ENCODE results near the gene LPAR5. TPM values are rescaled to one million over a fixed set of nuclear protein-coding genes. Genes with fewer than 3 reads are reported as not detected.
A peak's percentile ranks its signal among the peaks of the same experiment; 100 is the strongest.

The LPAR5 gene
- total RNA-seq, 2 donors from 2014 or later = 2.9 to 8.1 TPM

GRCh38 chr12:6582959-6583358, 52.8 kb downstream of the LPAR5 start:
- DNase-seq (no peak), ATAC-seq (no peak)
- no peaks in the 10 kb centered on the region for H3K9me3 ChIP-seq (ENCODE audit: control insufficient read depth, low read length, poor library complexity, severe bottlenecking)
- Mint-ChIP-seq H3K36me3 (ENCODE audit: low read depth) (peaks cover 12% of the 10 kb centered on the region), H3K27ac (no peak overlapping the region), H3K4me3 (peak overlapping the region; percentile 21), H3K4me1 (no peaks in the 10 kb centered on the region), H3K27me3 (no peaks in the 10 kb centered on the region)

DNA sequence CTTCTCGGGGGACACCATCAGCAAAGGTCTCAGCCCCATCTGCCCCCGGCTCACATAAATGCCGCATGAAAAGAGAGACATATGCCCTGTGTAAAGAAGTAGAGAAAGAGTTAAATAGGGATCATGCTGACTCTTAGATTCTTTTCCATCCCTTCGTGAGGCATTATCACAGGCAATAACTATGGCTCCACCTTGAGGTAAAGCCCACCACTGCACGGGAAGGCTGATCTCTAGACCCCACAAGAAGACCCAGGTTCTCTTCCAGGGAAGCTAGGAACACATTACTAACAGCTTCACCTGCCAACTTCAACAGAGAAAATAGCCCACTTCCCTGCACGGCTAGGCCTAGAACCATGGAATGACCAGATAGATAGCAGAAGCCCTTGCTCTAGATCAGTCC, 53.6 kb downstream of the LPAR5 start:
- Mint-ChIP-seq H3K4me1 (no peaks in the 10 kb centered on the region), H3K36me3 (ENCODE audit: low read depth) (peaks cover 8% of the 10 kb centered on the region), H3K27me3 (no peaks in the 10 kb centered on the region), H3K4me3 (no peak overlapping the region), H3K27ac (no peak overlapping the region)
- no peak for ATAC-seq
- H3K9me3 ChIP-seq (ENCODE audit: control insufficient read depth, low read length, poor library complexity, severe bottlenecking) = no peaks in the 10 kb centered on the region
- DNase-seq = no peak

GRCh38 chr12:6575648-6576047, 60.1 kb downstream of the LPAR5 start:
- H3K36me3 Mint-ChIP-seq (ENCODE audit: low read depth) = peaks cover 10% of the 10 kb centered on the region
- peaks cover 14% of the 10 kb centered on the region for H3K4me1 Mint-ChIP-seq
- peak overlapping the region; percentile 88 for H3K27ac Mint-ChIP-seq
- H3K27me3 Mint-ChIP-seq = no peaks in the 10 kb centered on the region
- H3K4me3 Mint-ChIP-seq = peak overlapping the region; percentile 63
- no peaks in the 10 kb centered on the region for H3K9me3 ChIP-seq (ENCODE audit: control insufficient read depth, low read length, poor library complexity, severe bottlenecking)
- no peak for ATAC-seq
- no peak for DNase-seq

GRCh38 chr12:6574576-6575295, 61.0 kb downstream of the LPAR5 start:
- Mint-ChIP-seq H3K36me3 (ENCODE audit: low read depth) (peaks cover 15% of the 10 kb centered on the region), H3K4me3 (no peak overlapping the region)
- DNase-seq = no peak

DNA sequence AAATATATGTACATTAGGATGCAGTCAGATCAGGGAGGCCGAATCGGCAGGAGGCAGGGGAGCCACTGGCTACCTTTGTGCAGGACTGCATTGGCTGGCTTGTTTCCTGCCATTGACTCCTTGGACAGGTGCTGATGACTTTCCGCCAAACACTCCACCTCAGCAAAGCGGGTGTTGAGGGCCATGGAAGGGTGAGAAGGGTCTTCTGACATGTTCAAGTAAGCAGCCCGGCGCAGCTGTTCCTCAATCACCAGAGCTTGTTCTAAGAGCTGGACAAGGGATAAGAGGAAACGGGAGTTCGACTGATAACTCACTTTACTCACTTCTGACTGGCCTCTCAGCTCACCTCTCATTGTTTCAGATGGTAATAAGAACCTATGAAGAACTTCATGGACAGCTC, 62.8 kb downstream of the LPAR5 start:
- H3K9me3 ChIP-seq (ENCODE audit: control insufficient read depth, low read length, poor library complexity, severe bottlenecking) = no peaks in the 10 kb centered on the region
- Mint-ChIP-seq H3K4me3 (no peak overlapping the region), H3K4me1 (peaks cover 26% of the 10 kb centered on the region), H3K27ac (peak overlapping the region; percentile 88), H3K27me3 (no peaks in the 10 kb centered on the region), H3K36me3 (ENCODE audit: low read depth) (peaks cover 17% of the 10 kb centered on the region)
- ATAC-seq (no peak), DNase-seq (no peak)

More at GRCh38 chr12:6574576-6575295, 61.0 kb downstream of the LPAR5 start:
- no peak for ATAC-seq
- Mint-ChIP-seq H3K27me3 (no peaks in the 10 kb centered on the region), H3K4me1 (peaks cover 21% of the 10 kb centered on the region), H3K27ac (peak overlapping the region; percentile 88)
- H3K9me3 ChIP-seq (ENCODE audit: control insufficient read depth, low read length, poor library complexity, severe bottlenecking) = no peaks in the 10 kb centered on the region

DNA sequence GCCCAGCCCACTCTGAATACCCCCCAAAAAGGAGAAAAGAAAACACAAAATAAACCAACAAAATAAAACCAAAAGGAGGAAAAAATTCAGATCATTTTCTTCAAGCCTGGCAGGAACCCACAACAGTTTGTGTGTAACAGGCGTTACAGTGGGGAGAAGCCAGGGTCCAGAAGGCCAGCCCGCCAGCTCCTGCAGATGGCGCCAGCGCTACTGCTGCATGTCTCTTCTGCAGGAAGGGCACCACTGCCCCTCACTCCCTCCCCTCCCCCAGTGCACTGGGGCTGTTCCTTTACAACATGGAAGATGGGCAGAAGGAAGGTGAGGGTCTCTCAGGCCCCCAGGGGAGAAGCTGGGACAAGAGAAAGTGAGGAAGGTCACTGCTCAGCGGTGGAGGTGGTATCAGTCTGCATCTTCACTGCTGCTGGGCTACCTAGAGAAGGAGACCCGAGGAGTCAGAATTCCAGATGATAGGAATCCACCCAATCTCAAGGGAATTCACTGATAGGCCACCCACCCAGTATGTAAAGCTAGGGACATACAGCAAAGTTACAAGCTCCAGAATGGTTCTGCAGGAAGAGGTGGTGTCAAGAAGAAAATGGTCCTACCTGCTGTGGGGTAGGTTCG, 65.4 kb downstream of the LPAR5 start:
- H3K4me1 Mint-ChIP-seq = peaks cover 30% of the 10 kb centered on the region
- no peaks in the 10 kb centered on the region for H3K27me3 Mint-ChIP-seq

DNA sequence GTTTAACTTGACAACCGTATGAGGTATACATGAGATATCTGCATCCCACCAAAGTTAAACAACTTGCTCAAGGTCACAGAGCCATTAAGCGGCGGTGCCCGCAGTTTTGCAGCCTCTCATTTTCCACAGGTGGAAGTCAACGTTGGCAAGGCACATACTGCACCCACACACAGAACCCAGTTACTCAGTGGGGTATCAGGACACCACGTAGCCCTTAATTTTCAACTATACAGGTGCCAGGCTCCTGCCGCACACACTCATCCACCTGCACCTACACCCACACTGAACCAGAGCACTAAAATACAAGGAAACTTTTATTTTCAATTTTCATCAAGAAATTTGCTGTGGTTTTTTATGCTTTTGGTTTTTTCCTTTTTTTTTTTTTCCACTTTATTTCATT, 66.0 kb downstream of the LPAR5 start:
- Mint-ChIP-seq H3K27me3 (no peaks in the 10 kb centered on the region), H3K27ac (peak overlapping the region; percentile 99), H3K4me3 (peak overlapping the region; percentile 59), H3K4me1 (peaks cover 29% of the 10 kb centered on the region), H3K36me3 (ENCODE audit: low read depth) (peaks cover 17% of the 10 kb centered on the region)
- ATAC-seq = no peak
- DNase-seq = no peak
- no peaks in the 10 kb centered on the region for H3K9me3 ChIP-seq (ENCODE audit: control insufficient read depth, low read length, poor library complexity, severe bottlenecking)

More for the DNA sequence above, 65.4 kb downstream of the LPAR5 start:
- Mint-ChIP-seq H3K27ac (peak overlapping the region; percentile 67), H3K4me3 (peak overlapping the region; percentile 59), H3K36me3 (ENCODE audit: low read depth) (peaks cover 17% of the 10 kb centered on the region)
- ATAC-seq (no peak), DNase-seq (no peak)
- no peaks in the 10 kb centered on the region for H3K9me3 ChIP-seq (ENCODE audit: control insufficient read depth, low read length, poor library complexity, severe bottlenecking)

GRCh38 chr12:6569312-6569711, 66.4 kb downstream of the LPAR5 start:
- ATAC-seq = no peak
- Mint-ChIP-seq H3K4me1 (peaks cover 29% of the 10 kb centered on the region), H3K4me3 (peak overlapping the region; percentile 59), H3K27ac (peak overlapping the region; percentile 99), H3K36me3 (ENCODE audit: low read depth) (peaks cover 17% of the 10 kb centered on the region), H3K27me3 (no peaks in the 10 kb centered on the region)
- no peaks in the 10 kb centered on the region for H3K9me3 ChIP-seq (ENCODE audit: control insufficient read depth, low read length, poor library complexity, severe bottlenecking)
- no peak for DNase-seq

Other genes starting within 250 kb of the LPAR5 start
- gene CD27, start 191.0 kb downstream of the LPAR5 start, total RNA-seq = 10 to 100 TPM; 66.7 to 76.1 TPM
- gene TAPBPL, start 183.9 kb downstream of the LPAR5 start, total RNA-seq = 10 to 100 TPM; 19.6 to 23.1 TPM
- 10 to 100 TPM; 33.1 to 38.5 TPM for gene VAMP1, start 165.3 kb downstream of the LPAR5 start, total RNA-seq
- 10 to 100 TPM; 36.6 to 42.2 TPM for gene MRPL51, start 142.7 kb downstream of the LPAR5 start, total RNA-seq
- gene NCAPD2, start 141.9 kb downstream of the LPAR5 start, total RNA-seq = 10 to 100 TPM; 16.9 to 24.3 TPM
- gene GAPDH, start 101.4 kb downstream of the LPAR5 start, total RNA-seq = 100 to 1,000 TPM; 640 to 695 TPM
- 10 to 100 TPM; 29.3 to 37.3 TPM for gene IFFO1, start 79.9 kb downstream of the LPAR5 start, total RNA-seq
- 100 to 1,000 TPM in 1 of 2 donors, 10 to 100 TPM in 1; 90.0 to 122 TPM for gene NOP2, start 67.7 kb downstream of the LPAR5 start, total RNA-seq
- gene CHD4, start 28.6 kb downstream of the LPAR5 start, total RNA-seq = 100 to 1,000 TPM; 461 to 574 TPM
- 10 to 100 TPM in 1 of 2 donors, 1 to 10 TPM in 1; 3.4 to 90.0 TPM for gene ACRBP, start 11.5 kb upstream of the LPAR5 start, total RNA-seq
- 10 to 100 TPM; 28.1 to 29.3 TPM for gene ING4, start 27.2 kb upstream of the LPAR5 start, total RNA-seq
- gene ZNF384, start 53.4 kb upstream of the LPAR5 start, total RNA-seq = 10 to 100 TPM; 62.9 to 66.3 TPM
- 1 to 10 TPM; 1.3 to 1.9 TPM for gene PIANP, start 64.9 kb upstream of the LPAR5 start, total RNA-seq
- gene COPS7A, start 88.1 kb upstream of the LPAR5 start, total RNA-seq = 10 to 100 TPM; 13.9 to 17.9 TPM
- 100 to 1,000 TPM; 104 to 108 TPM for gene MLF2, start 117.2 kb upstream of the LPAR5 start, total RNA-seq
- 10 to 100 TPM in 1 of 2 donors, 1 to 10 TPM in 1; 7.0 to 12.0 TPM for gene PTMS, start 130.4 kb upstream of the LPAR5 start, total RNA-seq
- gene LAG3, start 136.6 kb upstream of the LPAR5 start, total RNA-seq = 1 to 10 TPM; 3.8 to 4.6 TPM
- 100 to 1,000 TPM; 187 to 205 TPM for gene CD4, start 153.6 kb upstream of the LPAR5 start, total RNA-seq
- under 1 TPM in 1 of 2 donors, not detected in 1; 0.63 TPM for gene GPR162, start 185.9 kb upstream of the LPAR5 start, total RNA-seq
- gene P3H3, start 192.4 kb upstream of the LPAR5 start, total RNA-seq = 1 to 10 TPM in 1 of 2 donors, under 1 TPM in 1; 0.97 to 1.3 TPM
- gene GNB3, start 205.0 kb upstream of the LPAR5 start, total RNA-seq = under 1 TPM; 0.26 to 0.45 TPM
- gene CDCA3, start 215.3 kb upstream of the LPAR5 start, total RNA-seq = under 1 TPM; 0.65 to 0.87 TPM
- 10 to 100 TPM; 65.7 to 76.1 TPM for gene USP5, start 216.2 kb upstream of the LPAR5 start, total RNA-seq
- 100 to 1,000 TPM; 140 to 144 TPM for gene TPI1, start 231.6 kb upstream of the LPAR5 start, total RNA-seq
- gene SPSB2, start 237.3 kb upstream of the LPAR5 start, total RNA-seq = 1 to 10 TPM; 6.7 to 8.7 TPM

Data from T-helper 17 cell (primary cell).